Prostate gland (tissue), 2 donors: ENCODE data around the gene RAB3GAP1. TPM values are rescaled to one million over a fixed set of nuclear protein-coding genes. Genes with fewer than 3 reads are reported as not detected.

ENCODE experiments used
- DNase-seq: peaks from one replicate; pipeline ENCODE4 v3.0.0-alpha.2; 2019; ENCODE audit warnings: low spot score
- H3K27ac ChIP-seq, 2 donors: fragments of 200-600 bp; sonication (generic); 2 replicates each; pipeline ENCODE4 v1.5.1; 2017 to 2019
- H3K27me3 ChIP-seq: fragments of 200-600 bp; sonication (generic); replicated peaks from 2 replicates; pipeline ENCODE4 v1.5.1; 2019; ENCODE audit not compliant: insufficient read depth
- H3K36me3 ChIP-seq, 2 donors: fragments of 200-600 bp; sonication (generic); 1 replicate in 1 of 2; 2 replicates in 1 of 2; pipeline versions ENCODE4 v1.5.1 to v1.8.1; 2017 to 2019
- H3K4me1 ChIP-seq: fragments of 200-600 bp; sonication (generic); replicated peaks from 2 replicates; pipeline ENCODE4 v1.5.1; 2019
- H3K4me3 ChIP-seq, 2 donors: fragments of 200-600 bp; sonication (generic); 2 replicates each; pipeline ENCODE4 v1.5.1; 2017 to 2019
- H3K9me3 ChIP-seq: fragments of 200-600 bp; sonication (generic); 2 replicates; pipeline ENCODE4 v1.5.1; 2017
- CTCF ChIP-seq, 4 experiments: fragments of 200-600 bp in 2 of 4; fragments of 450-650 bp in 2 of 4; sonication (generic) in 2 of 4; IDR thresholded peaks; 1 replicate in 3 of 4; 2 replicates in 1 of 4; pipeline ENCODE4 v1.5.1; 2016 to 2019; ENCODE audit warnings: antibody characterized with exemption in 4 of 4, mild to moderate bottlenecking in 2 of 4, moderate library complexity in 2 of 4
- POLR2A ChIP-seq: fragments of 450-650 bp; IDR thresholded peaks from one replicate; pipeline ENCODE4 v1.6.1; 2016; ENCODE audit warnings: antibody characterized with exemption, mild to moderate bottlenecking
- POLR2AphosphoS5 ChIP-seq: sonication (generic); formaldehyde crosslinking; IDR thresholded peaks from one replicate; pipeline ENCODE4 v1.6.1; 2017; ENCODE audit warnings: antibody characterized with exemption
- WGBS: methylation state at CpG from one replicate; pipeline ENCODE4 v1.1.5; 2018; 5-methylcytosine and 5-hydroxymethylcytosine counted together
- intact Hi-C: fragments of 100-400 bp; cut with DNase I; formaldehyde crosslinking; loops from one replicate; pipeline ENCODE4 v1.14.2; 2022
- total RNA-seq, 2 donors: library from RNA; depleted of rRNA; stranded (reverse); fragments of >200 nt; gene quantifications; one replicate each; pipeline ENCODE4 v1.1.0, GENCODE V29; 2016

Gene RAB3GAP1
- total RNA-seq, 2 donors from 2014 or later: 43.4 to 54.6 TPM

DNA sequence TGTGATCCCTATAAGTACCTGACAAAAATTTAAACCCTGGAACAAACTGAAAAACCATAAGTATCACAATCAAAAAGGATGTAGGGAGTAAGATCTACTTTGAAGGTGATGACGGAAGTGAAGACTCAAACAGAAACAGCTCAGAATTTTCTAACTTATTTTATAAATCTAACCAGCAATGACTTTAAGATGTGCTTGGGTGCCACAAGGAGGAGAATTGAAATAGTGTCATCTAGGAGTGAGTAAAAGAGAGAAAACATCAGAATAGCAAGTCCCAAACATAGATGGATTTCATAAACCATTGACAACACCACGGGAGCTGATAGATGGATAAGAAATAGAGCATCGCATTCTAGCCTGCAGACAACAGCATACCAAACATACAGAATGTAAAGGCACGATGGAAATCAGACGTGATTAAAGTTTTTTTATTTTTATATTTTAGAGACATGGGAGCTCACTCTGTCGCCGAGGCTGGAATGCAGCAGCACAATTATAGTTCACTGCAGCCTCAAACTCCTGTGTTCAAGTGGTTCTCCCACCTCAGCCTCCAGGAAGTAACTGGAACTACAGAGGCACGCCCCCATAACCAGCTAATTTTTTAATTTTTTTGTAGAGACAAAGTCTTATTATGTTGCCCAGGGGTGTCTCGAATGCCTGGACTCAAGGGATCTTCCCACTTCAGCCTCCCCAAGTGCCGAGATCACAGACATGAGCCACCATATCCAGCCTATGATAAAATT, 41.7 kb upstream of the RAB3GAP1 start:
- no peak for DNase-seq
- Histone ChIP-seq H3K36me3 (no peaks in the 10 kb centered on the region), H3K4me3 (no peak overlapping the region), H3K27me3 (no peaks in the 10 kb centered on the region), H3K27ac (no peak overlapping the region), H3K4me1 (no peaks in the 10 kb centered on the region), H3K9me3 (no peaks in the 10 kb centered on the region)
- intact Hi-C loops: no loop called here
- TF ChIP-seq POLR2AphosphoS5: no peak
- TF ChIP-seq POLR2A: no peak
- TF ChIP-seq CTCF (IDR thresholded peaks at IDR 0.05): no peak
- WGBS: 82% methylated on average over 10 of the region's 10 CpGs

DNA sequence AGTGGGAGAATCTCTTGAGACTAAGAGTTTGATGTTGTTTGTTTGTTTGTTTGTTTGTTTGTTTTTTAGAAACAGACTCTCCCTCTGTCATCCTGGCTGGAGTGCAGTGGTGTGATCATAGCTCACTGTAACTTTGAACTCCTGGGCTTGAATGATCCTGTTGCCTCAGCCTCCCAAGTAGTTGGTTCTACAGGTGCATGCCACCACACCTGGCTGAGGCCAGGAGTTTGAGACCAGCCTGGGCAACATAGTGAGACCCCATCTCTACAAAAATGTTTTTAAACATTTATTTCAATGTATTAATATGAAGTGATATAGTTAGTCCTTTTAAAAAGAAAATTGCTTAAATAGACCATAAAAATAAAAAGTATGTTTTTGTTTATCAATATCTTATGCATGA, 40.5 kb upstream of the RAB3GAP1 start:
- no peak overlapping the region for H3K27ac ChIP-seq
- no peaks in the 10 kb centered on the region for H3K36me3 ChIP-seq
- intact Hi-C loops: no loop called here
- no peak for DNase-seq
- no peak overlapping the region for H3K4me3 ChIP-seq
- H3K4me1 ChIP-seq: no peaks in the 10 kb centered on the region
- H3K9me3 ChIP-seq: no peaks in the 10 kb centered on the region
- TF ChIP-seq POLR2AphosphoS5 (no peak), CTCF (IDR thresholded peaks at IDR 0.05) (no peak), POLR2A (no peak)
- H3K27me3 ChIP-seq: no peaks in the 10 kb centered on the region

DNA sequence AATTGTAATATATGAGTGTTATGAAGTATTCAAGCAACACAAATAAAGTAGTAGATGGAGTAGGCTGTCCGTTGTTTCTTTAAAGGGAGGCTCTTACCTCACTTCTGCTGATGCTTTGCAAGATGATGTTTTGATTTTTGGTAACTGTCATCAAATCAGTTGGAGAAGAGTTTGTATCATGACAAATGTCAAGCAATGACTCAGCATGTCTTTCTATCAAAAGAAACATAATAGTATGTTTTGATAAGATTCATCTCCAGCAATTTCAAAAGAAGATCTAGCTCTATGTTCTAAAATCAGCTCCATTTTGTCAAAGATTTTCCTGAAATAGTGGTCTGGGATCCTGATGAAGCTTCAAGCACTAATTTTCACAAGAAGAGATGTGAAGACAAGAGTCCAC, 30.5 kb upstream of the RAB3GAP1 start:
- H3K27me3 ChIP-seq: no peaks in the 10 kb centered on the region
- no peaks in the 10 kb centered on the region for H3K4me1 ChIP-seq
- intact Hi-C loops: no loop called here
- H3K27ac ChIP-seq: no peak overlapping the region
- H3K4me3 ChIP-seq: no peak overlapping the region
- H3K9me3 ChIP-seq: no peaks in the 10 kb centered on the region
- no peaks in the 10 kb centered on the region for H3K36me3 ChIP-seq
- 84% methylated on average over 1 of the region's 1 CpG for WGBS
- TF ChIP-seq POLR2AphosphoS5 (no peak), POLR2A (no peak), CTCF (IDR thresholded peaks at IDR 0.05) (no peak)
- DNase-seq: no peak

DNA sequence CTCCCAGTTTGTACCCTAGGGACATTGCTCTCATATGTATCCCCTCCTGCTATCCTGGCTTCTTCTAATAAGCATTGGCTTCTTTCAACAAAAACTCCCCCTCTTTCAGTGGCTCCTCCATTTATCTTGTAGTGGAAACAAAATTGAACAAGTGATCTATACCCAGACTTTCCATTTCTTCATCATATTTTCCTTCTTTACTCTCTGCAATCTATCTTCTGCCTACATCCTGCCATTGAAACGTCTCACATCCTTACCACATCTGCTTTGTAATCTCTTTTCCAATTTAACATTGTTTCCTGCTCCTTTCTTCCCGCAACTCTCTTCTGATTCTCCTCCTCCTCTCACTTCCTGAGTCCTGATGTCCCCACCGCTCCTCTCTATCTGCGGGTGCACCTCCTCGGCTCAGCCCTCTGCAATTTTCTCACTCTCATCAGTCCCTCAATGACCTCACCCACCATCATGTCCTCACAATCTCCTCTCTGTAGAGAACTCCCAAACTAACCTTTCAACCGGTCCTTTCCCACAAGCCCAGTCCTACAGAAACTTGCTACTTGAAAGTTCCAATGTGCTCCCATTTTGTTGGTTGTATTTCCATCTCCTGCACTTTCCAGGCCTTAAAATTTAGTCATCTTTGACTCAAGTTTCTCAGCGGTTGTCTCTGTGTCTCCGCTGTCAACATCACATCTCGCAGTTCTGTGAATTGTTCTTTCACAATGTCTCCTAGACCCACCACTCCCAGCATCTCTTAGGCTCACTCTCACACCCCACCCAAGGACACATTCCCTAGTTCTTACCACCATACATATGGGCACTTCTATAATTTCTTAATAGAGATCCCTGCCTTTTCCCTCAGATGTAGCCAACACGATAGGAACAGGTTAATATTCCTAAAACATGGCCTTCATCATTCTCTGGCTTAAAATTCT, 28.9 kb upstream of the RAB3GAP1 start:
- no peaks in the 10 kb centered on the region for H3K27me3 ChIP-seq
- 84% methylated on average over 10 of the region's 10 CpGs for WGBS
- H3K36me3 ChIP-seq: no peaks in the 10 kb centered on the region
- no peaks in the 10 kb centered on the region for H3K4me1 ChIP-seq
- H3K9me3 ChIP-seq: no peaks in the 10 kb centered on the region
- TF ChIP-seq POLR2A (no peak), CTCF (IDR thresholded peaks at IDR 0.05) (no peak), POLR2AphosphoS5 (no peak)
- no peak overlapping the region for H3K4me3 ChIP-seq
- intact Hi-C loops: no loop called here
- DNase-seq: no peak
- no peak overlapping the region for H3K27ac ChIP-seq
